Body of pancreas (tissue), 4 donors: ENCODE results near the gene SYNPO2.

Source experiments
- CTCF ChIP-seq, 7 experiments: fragments of 450-650 bp in 4 of 7; fragments of 200-600 bp in 3 of 7; sonication (generic) in 3 of 7; IDR thresholded peaks; one replicate each; pipeline ENCODE4 v1.5.1; 2016 to 2019; ENCODE audit warnings: antibody characterized with exemption in 7 of 7
- POLR2A ChIP-seq, 3 donors: fragments of 450-650 bp; IDR thresholded peaks; one replicate each; pipeline ENCODE4 v1.6.1; 2016; ENCODE audit warnings: antibody characterized with exemption in 3 of 3, mild to moderate bottlenecking in 2 of 3

DNA sequence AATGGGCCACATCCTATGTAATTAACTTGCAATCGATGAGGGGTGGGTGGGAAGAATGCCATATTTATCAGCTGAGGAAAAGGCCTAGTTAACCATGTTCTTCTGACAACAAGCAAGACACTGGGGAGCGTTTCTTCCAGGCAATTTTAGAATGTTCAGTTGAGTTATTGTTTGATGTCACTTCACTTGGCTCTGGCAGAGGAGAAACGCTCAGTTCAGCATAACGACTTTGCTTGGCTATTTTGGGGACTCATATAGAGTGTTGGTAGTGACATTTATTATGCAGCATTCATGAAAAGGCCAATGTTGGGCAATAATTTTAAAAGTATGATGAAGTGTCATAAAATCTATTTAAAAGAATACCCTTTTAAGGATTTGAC is 648 bp downstream of the SYNPO2 start:
- TF ChIP-seq POLR2A (IDR thresholded peaks at IDR 0.05) (no peak), CTCF (IDR thresholded peaks at IDR 0.05) (no peak)
